ENCODE measurements around the gene MATCAP1.

MATCAP1 gene

GRCh38 chr16:67174706-67175231 lies 9.0 kb downstream of the MATCAP1 start:
- Histone ChIP-seq H3K4me2 (ENCODE audit: low read length) (peak overlapping the region; percentile 70), H3K27me3 (ENCODE audit: insufficient read depth, low read length) (peaks cover 20% of the 10 kb centered on the region), H4K8ac (ENCODE audit: low read depth, low read length) (no peak overlapping the region), H3K36me3 (ENCODE audit: control insufficient read depth in 1 of 2, insufficient read depth in 2 of 2, low read length in 2 of 2) (peaks cover 2 to 8% of the 10 kb centered on the region in 2 experiments), H2BK12ac (ENCODE audit: low read length) (no peak overlapping the region), H2BK5ac (ENCODE audit: low read depth, low read length, poor library complexity) (no peak overlapping the region), H3K9ac (ENCODE audit: low read length) (no peak overlapping the region), H3K9me3 (ENCODE audit: insufficient read depth, low read depth, low read length) (peaks cover 7% of the 10 kb centered on the region), H3K4me1 (ENCODE audit: control insufficient read depth in 1 of 2, insufficient read depth in 2 of 2, low read length in 2 of 2) (peaks cover 17 to 28% of the 10 kb centered on the region in 2 experiments), H3K79me2 (ENCODE audit: control insufficient read depth, insufficient read depth, low read length, poor library complexity) (peaks cover 1% of the 10 kb centered on the region), H2AFZ (ENCODE audit: insufficient read depth, low read length, poor library complexity) (no peak overlapping the region), H3K14ac (ENCODE audit: low read length) (no peak overlapping the region), H2BK120ac (ENCODE audit: insufficient read depth, low read length, poor library complexity) (no peak overlapping the region), H4K12ac (ENCODE audit: low read depth, low read length) (no peak overlapping the region), H3K4ac (ENCODE audit: low read depth, low read length) (no peak overlapping the region), H4K91ac (ENCODE audit: low read depth, low read length) (no peak overlapping the region), H3K18ac (ENCODE audit: low read length) (no peak overlapping the region), H3K4me3 (ENCODE audit: low read depth, low read length) (no peak overlapping the region), H2AK5ac (ENCODE audit: low read length) (no peak overlapping the region), H3K27ac (ENCODE audit: low read depth, low read length) (no peak overlapping the region), H3K79me1 (ENCODE audit: low read length) (peaks cover 5% of the 10 kb centered on the region), H3K23ac (ENCODE audit: low read length) (no peak overlapping the region)
- no peak for DNase-seq
- no CpG with 5 or more reads among the region's 31 CpGs for WGBS (ENCODE audit: extremely low coverage, insufficient coverage, insufficient read length)

- Histone ChIP-seq H2AFZ (ENCODE audit: insufficient read depth, low read length, poor library complexity) (peak overlapping the region; percentile 28), H2BK12ac (ENCODE audit: low read length) (no peak overlapping the region), H3K27me3 (ENCODE audit: insufficient read depth, low read length) (peaks cover 27% of the 10 kb centered on the region), H3K4ac (ENCODE audit: low read depth, low read length) (no peak overlapping the region), H3K18ac (ENCODE audit: low read length) (no peak overlapping the region), H3K9ac (ENCODE audit: low read length) (no peak overlapping the region), H3K14ac (ENCODE audit: low read length) (no peak overlapping the region), H2BK120ac (ENCODE audit: insufficient read depth, low read length, poor library complexity) (no peak overlapping the region), H3K27ac (ENCODE audit: low read depth, low read length) (no peak overlapping the region), H2BK5ac (ENCODE audit: low read depth, low read length, poor library complexity) (no peak overlapping the region), H3K23ac (ENCODE audit: low read length) (no peak overlapping the region), H3K79me1 (ENCODE audit: low read length) (peaks cover 5% of the 10 kb centered on the region), H4K91ac (ENCODE audit: low read depth, low read length) (no peak overlapping the region), H3K36me3 (ENCODE audit: control insufficient read depth in 1 of 2, insufficient read depth in 2 of 2, low read length in 2 of 2) (peaks cover 2 to 8% of the 10 kb centered on the region in 2 experiments), H2AK5ac (ENCODE audit: low read length) (no peak overlapping the region), H3K4me3 (ENCODE audit: low read depth, low read length) (peak overlapping the region; percentile 50), H3K4me1 (ENCODE audit: control insufficient read depth in 1 of 2, insufficient read depth in 2 of 2, low read length in 2 of 2) (peaks cover 23 to 35% of the 10 kb centered on the region in 2 experiments), H4K12ac (ENCODE audit: low read depth, low read length) (no peak overlapping the region), H3K79me2 (ENCODE audit: control insufficient read depth, insufficient read depth, low read length, poor library complexity) (peaks cover 1% of the 10 kb centered on the region), H3K4me2 (ENCODE audit: low read length) (peak overlapping the region; percentile 70), H4K8ac (ENCODE audit: low read depth, low read length) (no peak overlapping the region), H3K9me3 (ENCODE audit: insufficient read depth, low read depth, low read length) (peaks cover 5% of the 10 kb centered on the region)
- WGBS (ENCODE audit: extremely low coverage, insufficient coverage, insufficient read length), result no CpG with 5 or more reads among the region's 71 CpGs
- DNase-seq, result peak; percentile 65 to 76
Observed at GRCh38 chr16:67173808-67174705, 9.7 kb downstream of the MATCAP1 start.

- Histone ChIP-seq H2AFZ (ENCODE audit: insufficient read depth, low read length, poor library complexity) (no peak overlapping the region), H3K9me3 (ENCODE audit: insufficient read depth, low read depth, low read length) (peaks cover 5% of the 10 kb centered on the region), H3K23ac (ENCODE audit: low read length) (no peak overlapping the region), H3K36me3 (ENCODE audit: control insufficient read depth in 1 of 2, insufficient read depth in 2 of 2, low read length in 2 of 2) (peaks cover 2 to 8% of the 10 kb centered on the region in 2 experiments), H3K4me3 (ENCODE audit: low read depth, low read length) (no peak overlapping the region), H3K4ac (ENCODE audit: low read depth, low read length) (no peak overlapping the region), H2BK120ac (ENCODE audit: insufficient read depth, low read length, poor library complexity) (no peak overlapping the region), H3K14ac (ENCODE audit: low read length) (no peak overlapping the region), H3K27ac (ENCODE audit: low read depth, low read length) (no peak overlapping the region), H4K12ac (ENCODE audit: low read depth, low read length) (no peak overlapping the region), H3K18ac (ENCODE audit: low read length) (no peak overlapping the region), H3K4me1 (ENCODE audit: control insufficient read depth in 1 of 2, insufficient read depth in 2 of 2, low read length in 2 of 2) (peaks cover 21 to 33% of the 10 kb centered on the region in 2 experiments), H3K9ac (ENCODE audit: low read length) (no peak overlapping the region), H2AK5ac (ENCODE audit: low read length) (no peak overlapping the region), H3K27me3 (ENCODE audit: insufficient read depth, low read length) (peaks cover 34% of the 10 kb centered on the region), H4K8ac (ENCODE audit: low read depth, low read length) (no peak overlapping the region), H3K79me1 (ENCODE audit: low read length) (peaks cover 5% of the 10 kb centered on the region), H3K4me2 (ENCODE audit: low read length) (peak overlapping the region; percentile 70), H3K79me2 (ENCODE audit: control insufficient read depth, insufficient read depth, low read length, poor library complexity) (peaks cover 1% of the 10 kb centered on the region), H2BK5ac (ENCODE audit: low read depth, low read length, poor library complexity) (no peak overlapping the region), H4K91ac (ENCODE audit: low read depth, low read length) (no peak overlapping the region), H2BK12ac (ENCODE audit: low read length) (no peak overlapping the region)
- no peak for DNase-seq
- no CpG with 5 or more reads among the region's 1 CpG for WGBS (ENCODE audit: extremely low coverage, insufficient coverage, insufficient read length)
Observed at GRCh38 chr16:67173323-67173722, 10.4 kb downstream of the MATCAP1 start.

- no peak overlapping the region for H3K27ac ChIP-seq (ENCODE audit: low read depth, low read length)
- no CpG with 5 or more reads among the region's 14 CpGs for WGBS (ENCODE audit: extremely low coverage, insufficient coverage, insufficient read length)
- H3K9me3 ChIP-seq (ENCODE audit: insufficient read depth, low read depth, low read length), result peaks cover 7% of the 10 kb centered on the region
- no peak overlapping the region for H2AK5ac ChIP-seq (ENCODE audit: low read length)
- peak overlapping the region; percentile 26 for H3K9ac ChIP-seq (ENCODE audit: low read length)
- no peak overlapping the region for H2BK12ac ChIP-seq (ENCODE audit: low read length)
- peak overlapping the region; percentile 55 for H4K12ac ChIP-seq (ENCODE audit: low read depth, low read length)
- peaks cover 19 to 30% of the 10 kb centered on the region in 2 experiments for H3K4me1 ChIP-seq (ENCODE audit: control insufficient read depth in 1 of 2, insufficient read depth in 2 of 2, low read length in 2 of 2)
- H3K14ac ChIP-seq (ENCODE audit: low read length), result peak overlapping the region; percentile 43
- H2BK120ac ChIP-seq (ENCODE audit: insufficient read depth, low read length, poor library complexity), result no peak overlapping the region
- no peak overlapping the region for H3K4me3 ChIP-seq (ENCODE audit: low read depth, low read length)
- H3K23ac ChIP-seq (ENCODE audit: low read length), result no peak overlapping the region
- peak overlapping the region; percentile 47 for H2AFZ ChIP-seq (ENCODE audit: insufficient read depth, low read length, poor library complexity)
- H3K36me3 ChIP-seq (ENCODE audit: control insufficient read depth in 1 of 2, insufficient read depth in 2 of 2, low read length in 2 of 2), result peaks cover 0 to 3% of the 10 kb centered on the region in 2 experiments
- peak overlapping the region; percentile 70 for H4K91ac ChIP-seq (ENCODE audit: low read depth, low read length)
- H4K8ac ChIP-seq (ENCODE audit: low read depth, low read length), result peak overlapping the region; percentile 70
- peak overlapping the region; percentile 31 for H3K18ac ChIP-seq (ENCODE audit: low read length)
- no peak overlapping the region for H3K4ac ChIP-seq (ENCODE audit: low read depth, low read length)
- H3K79me2 ChIP-seq (ENCODE audit: control insufficient read depth, insufficient read depth, low read length, poor library complexity), result peaks cover 1% of the 10 kb centered on the region
- H3K79me1 ChIP-seq (ENCODE audit: low read length), result peaks cover 5% of the 10 kb centered on the region
- peak overlapping the region; percentile 86 for H3K4me2 ChIP-seq (ENCODE audit: low read length)
- H2BK5ac ChIP-seq (ENCODE audit: low read depth, low read length, poor library complexity), result peak overlapping the region; percentile 2
- H3K27me3 ChIP-seq (ENCODE audit: insufficient read depth, low read length), result peaks cover 54% of the 10 kb centered on the region
- DNase-seq, result peak in 1 of 2 donors; percentile 50
Observed at GRCh38 chr16:67170949-67171649, 12.7 kb downstream of the MATCAP1 start.

Measured in trophoblast cell (in vitro differentiated cells and primary cell).